ENCODE results near the gene SRSF5. TPM values are rescaled to one million over a fixed set of nuclear protein-coding genes. Genes with fewer than 3 reads are reported as not detected.
A peak's percentile ranks its signal among the peaks of the same experiment; 100 is the strongest.

The SRSF5 gene
- total RNA-seq, 6 experiments from 2014 or later, result 162 to 221 (median 185) TPM

DNA sequence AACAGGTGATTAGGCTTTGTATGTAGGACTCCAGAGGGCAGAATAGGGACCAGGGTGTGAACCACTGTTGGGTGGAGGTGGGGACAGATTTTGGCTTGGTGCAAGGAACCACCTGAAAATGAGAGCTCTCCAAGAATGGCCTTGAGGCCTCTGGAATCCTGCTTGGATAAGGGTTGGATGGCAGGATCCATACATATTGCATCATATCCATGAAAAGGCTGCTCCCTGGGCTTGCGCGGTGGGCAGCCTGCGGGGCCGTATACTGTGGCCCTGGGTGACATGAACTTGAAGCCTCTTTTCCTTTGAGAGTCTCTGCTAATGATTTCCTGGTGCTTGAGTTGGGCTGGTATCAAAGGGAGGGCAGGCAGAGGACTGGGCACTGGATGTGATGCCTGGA lies 31.4 kb downstream of the SRSF5 start:
- DNase-seq, result no peak
- peaks cover 13% of the 10 kb centered on the region for H3K27me3 Mint-ChIP-seq (ENCODE audit: insufficient read depth)
- H3K4me1 Mint-ChIP-seq (ENCODE audit: low read depth), result no peaks in the 10 kb centered on the region
- H3K4me3 Mint-ChIP-seq, result no peak overlapping the region
- H3K36me3 Mint-ChIP-seq (ENCODE audit: low read depth), result no peaks in the 10 kb centered on the region
- H3K9me3 Mint-ChIP-seq, result no peaks in the 10 kb centered on the region
- H3K27ac Mint-ChIP-seq, result no peak overlapping the region
- no peak for TF ChIP-seq CTCF (IDR thresholded peaks at IDR 0.05)

- peaks cover 3% of the 10 kb centered on the region; the same call in 1 of the 2 replicates for H3K27me3 Mint-ChIP-seq (ENCODE audit: insufficient read depth)
- no peaks in the 10 kb centered on the region for H3K4me1 Mint-ChIP-seq (ENCODE audit: low read depth)
- no peak overlapping the region for H3K27ac Mint-ChIP-seq
- no peaks in the 10 kb centered on the region for H3K36me3 Mint-ChIP-seq (ENCODE audit: low read depth)
- DNase-seq, result no peak
- H3K9me3 Mint-ChIP-seq, result no peaks in the 10 kb centered on the region
- H3K4me3 Mint-ChIP-seq, result no peak overlapping the region
- peak; percentile 62 for TF ChIP-seq CTCF (IDR thresholded peaks at IDR 0.05)
These were observed 36.8 kb downstream of the SRSF5 start for GRCh38 chr14:69803753-69804152.

- H3K36me3 Mint-ChIP-seq (ENCODE audit: low read depth), result no peaks in the 10 kb centered on the region
- DNase-seq, result no peak
- peaks cover 3% of the 10 kb centered on the region; the same call in 1 of the 2 replicates for H3K27me3 Mint-ChIP-seq (ENCODE audit: insufficient read depth)
- H3K27ac Mint-ChIP-seq, result no peak overlapping the region
- H3K9me3 Mint-ChIP-seq, result no peaks in the 10 kb centered on the region
- no peak overlapping the region for H3K4me3 Mint-ChIP-seq
- TF ChIP-seq CTCF (IDR thresholded peaks at IDR 0.05), result no peak
- no peaks in the 10 kb centered on the region for H3K4me1 Mint-ChIP-seq (ENCODE audit: low read depth)
These were observed 38.0 kb downstream of the SRSF5 start for GRCh38 chr14:69804902-69805301.

- no peak for TF ChIP-seq CTCF (IDR thresholded peaks at IDR 0.05)
- peaks cover 14% of the 10 kb centered on the region; the same call in 1 of the 2 replicates for H3K27me3 Mint-ChIP-seq (ENCODE audit: insufficient read depth)
- no peaks in the 10 kb centered on the region for H3K36me3 Mint-ChIP-seq (ENCODE audit: low read depth)
- no peak for DNase-seq
- no peak overlapping the region for H3K27ac Mint-ChIP-seq
- no peaks in the 10 kb centered on the region for H3K9me3 Mint-ChIP-seq
- no peak overlapping the region for H3K4me3 Mint-ChIP-seq
- no peaks in the 10 kb centered on the region for H3K4me1 Mint-ChIP-seq (ENCODE audit: low read depth)
These were observed 40.2 kb downstream of the SRSF5 start for GRCh38 chr14:69807192-69807591.

DNA sequence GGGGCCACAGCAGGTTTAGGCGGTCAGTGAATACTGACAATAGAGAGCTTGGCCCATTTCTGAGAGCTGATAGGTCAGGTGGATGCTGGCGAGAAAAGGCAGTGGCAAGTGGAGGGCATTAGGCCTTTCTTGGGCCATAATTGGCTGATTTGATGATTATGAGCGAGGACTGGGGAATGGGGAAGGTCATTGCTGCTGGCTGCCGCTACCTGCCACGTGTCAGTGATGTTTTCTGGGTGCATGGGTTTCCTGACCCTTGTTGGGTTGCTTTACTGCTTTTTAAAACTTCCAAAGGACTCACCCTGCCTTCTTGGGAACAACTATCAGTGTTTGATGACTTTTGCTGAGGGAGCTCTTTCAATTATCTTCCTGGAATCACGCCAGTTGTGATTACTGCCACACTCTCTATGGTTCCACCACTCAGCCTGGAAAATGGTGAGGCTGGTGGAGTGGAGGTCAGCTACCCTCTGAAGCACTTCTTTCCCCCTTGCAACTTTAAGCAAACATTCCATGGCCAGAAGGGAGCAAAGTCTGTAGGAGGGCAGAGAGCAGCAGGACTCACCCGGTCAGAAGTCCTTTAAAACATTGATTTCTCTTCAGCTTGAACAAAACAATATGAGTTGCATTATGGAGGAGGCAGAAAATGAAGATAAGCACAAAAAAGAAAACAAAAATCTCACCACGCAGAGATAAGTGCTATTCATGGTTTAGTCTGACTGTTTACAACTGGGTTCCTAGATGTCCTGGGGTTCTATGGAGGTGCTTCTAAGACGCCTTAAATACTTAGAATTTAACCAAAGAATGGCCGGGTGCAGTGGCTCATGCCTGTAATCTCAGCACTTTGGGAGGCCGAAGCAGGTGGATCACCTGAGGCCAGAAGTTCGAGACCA lies 42.2 kb downstream of the SRSF5 start:
- no peak overlapping the region for H3K27ac Mint-ChIP-seq
- peaks cover 14% of the 10 kb centered on the region; the same call in 1 of the 2 replicates for H3K27me3 Mint-ChIP-seq (ENCODE audit: insufficient read depth)
- no peak for DNase-seq
- H3K4me1 Mint-ChIP-seq (ENCODE audit: low read depth), result no peaks in the 10 kb centered on the region
- no peak for TF ChIP-seq CTCF (IDR thresholded peaks at IDR 0.05)
- H3K9me3 Mint-ChIP-seq, result no peaks in the 10 kb centered on the region
- no peaks in the 10 kb centered on the region for H3K36me3 Mint-ChIP-seq (ENCODE audit: low read depth)
- no peak overlapping the region for H3K4me3 Mint-ChIP-seq

Measured in HFFc6 (cell line).